ENCODE measurements around the gene CACNA1C. TPM values are rescaled to one million over a fixed set of nuclear protein-coding genes. Genes with fewer than 3 reads are reported as not detected.

CACNA1C gene
- total RNA-seq, 2 donors from 2014 or later, result 0.86 to 6.3 TPM

DNA sequence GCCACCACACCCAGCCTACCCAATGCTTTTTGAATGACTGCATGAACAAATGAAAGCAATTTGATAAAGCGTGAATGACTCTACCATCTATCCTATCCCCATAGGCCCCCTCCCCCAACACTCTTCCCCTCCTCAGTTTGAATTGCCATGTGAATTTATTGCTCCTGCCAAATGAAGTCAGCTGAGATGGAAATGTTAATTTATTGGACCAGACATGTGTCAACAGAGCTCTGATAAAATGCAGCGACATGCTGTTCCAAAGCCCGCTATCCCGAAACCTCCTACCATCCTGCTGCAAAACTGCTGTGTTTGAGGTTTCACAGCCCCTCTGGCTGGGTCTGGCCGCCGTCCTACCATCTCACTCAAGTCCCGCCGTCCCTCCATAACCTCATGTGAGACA, 360.5 kb downstream of the CACNA1C start:
- no peak overlapping the region for H3K4me3 Mint-ChIP-seq
- no peaks in the 10 kb centered on the region for H3K9me3 ChIP-seq (ENCODE audit: control insufficient read depth, low read length)
- H3K27ac ChIP-seq (ENCODE audit: low read depth, low read length), result no peak overlapping the region
- no peak overlapping the region for H3K27ac Mint-ChIP-seq
- H3K27me3 Mint-ChIP-seq (ENCODE audit: insufficient read depth), result peaks cover 8% of the 10 kb centered on the region
- 95 to 100% methylated on average over 7 to 8 of the region's 8 CpGs for WGBS, 2 experiments (ENCODE audit: insufficient coverage in 1 of 2, insufficient read length in 1 of 2)
- no peaks in the 10 kb centered on the region for H3K36me3 ChIP-seq (ENCODE audit: control insufficient read depth, insufficient read depth, low read length)
- no peaks in the 10 kb centered on the region for H3K27me3 ChIP-seq (ENCODE audit: control insufficient read depth, insufficient read depth, low read length, poor library complexity, severe bottlenecking)
- peaks cover 29% of the 10 kb centered on the region for H3K4me1 Mint-ChIP-seq
- TF ChIP-seq CTCF (conservative IDR thresholded peaks at IDR 0.05), result no peak
- no peaks in the 10 kb centered on the region for H3K36me3 Mint-ChIP-seq (ENCODE audit: low read depth)
- no peaks in the 10 kb centered on the region for H3K9me3 Mint-ChIP-seq
- H3K4me1 ChIP-seq (ENCODE audit: control insufficient read depth, insufficient read depth, low read length), result no peaks in the 10 kb centered on the region
- no peak for DNase-seq
- H3K4me3 ChIP-seq (ENCODE audit: low read length), result no peak overlapping the region
- no peak overlapping the region for H3K9ac ChIP-seq (ENCODE audit: extremely low read depth, low read length, poor library complexity, severe bottlenecking)

DNA sequence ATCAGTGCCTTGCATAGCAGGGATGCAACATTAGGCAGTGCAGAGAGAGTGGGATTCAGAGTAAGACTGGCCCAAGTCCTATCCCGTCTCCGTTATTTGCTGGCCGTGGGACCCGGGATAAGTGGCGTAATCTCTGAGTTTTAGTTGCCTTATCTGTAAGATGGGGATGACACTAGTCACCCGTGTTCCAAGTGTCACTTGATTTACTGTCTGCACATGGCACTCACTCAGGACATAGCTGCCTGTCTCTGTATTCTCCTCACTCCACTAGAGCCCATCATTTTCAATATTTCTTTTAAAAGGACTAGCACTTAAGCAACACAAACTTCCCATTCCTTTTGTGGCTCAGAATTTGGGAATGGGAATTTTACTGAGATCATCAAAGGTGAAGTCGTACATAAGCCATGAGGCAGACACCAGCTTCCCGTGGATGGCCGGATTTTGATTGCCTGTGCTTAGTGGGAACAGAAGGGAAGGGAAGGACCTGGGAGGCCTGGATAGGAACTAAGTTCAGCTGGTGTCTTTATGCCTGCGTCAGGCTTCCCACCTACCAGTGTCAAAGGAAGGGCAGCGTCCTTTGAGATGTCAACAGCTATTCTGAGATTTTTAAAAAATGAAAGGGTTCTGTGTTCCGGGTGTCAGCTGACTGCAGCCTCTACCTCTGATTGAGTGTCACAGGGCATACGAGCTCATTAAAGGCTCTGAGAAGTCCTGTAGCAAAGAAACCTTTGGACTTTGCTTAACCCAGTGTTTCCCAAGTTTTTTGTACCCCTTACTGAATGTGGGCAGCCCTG, 361.4 kb downstream of the CACNA1C start:
- DNase-seq, result no peak
- Mint-ChIP-seq H3K27ac (no peak overlapping the region), H3K9me3 (no peaks in the 10 kb centered on the region), H3K4me1 (peaks cover 30% of the 10 kb centered on the region), H3K36me3 (ENCODE audit: low read depth) (no peaks in the 10 kb centered on the region), H3K27me3 (ENCODE audit: insufficient read depth) (peaks cover 5% of the 10 kb centered on the region), H3K4me3 (no peak overlapping the region)
- TF ChIP-seq CTCF (conservative IDR thresholded peaks at IDR 0.05), result no peak
- WGBS, 2 experiments (ENCODE audit: insufficient coverage in 1 of 2, insufficient read length in 1 of 2), result 84 to 87% methylated on average over 11 to 13 of the region's 13 CpGs
- Histone ChIP-seq H3K36me3 (ENCODE audit: control insufficient read depth, insufficient read depth, low read length) (no peaks in the 10 kb centered on the region), H3K4me1 (ENCODE audit: control insufficient read depth, insufficient read depth, low read length) (no peaks in the 10 kb centered on the region), H3K27me3 (ENCODE audit: control insufficient read depth, insufficient read depth, low read length, poor library complexity, severe bottlenecking) (no peaks in the 10 kb centered on the region), H3K27ac (ENCODE audit: low read depth, low read length) (no peak overlapping the region), H3K9me3 (ENCODE audit: control insufficient read depth, low read length) (no peaks in the 10 kb centered on the region), H3K9ac (ENCODE audit: extremely low read depth, low read length, poor library complexity, severe bottlenecking) (no peak overlapping the region), H3K4me3 (ENCODE audit: low read length) (no peak overlapping the region)

DNA sequence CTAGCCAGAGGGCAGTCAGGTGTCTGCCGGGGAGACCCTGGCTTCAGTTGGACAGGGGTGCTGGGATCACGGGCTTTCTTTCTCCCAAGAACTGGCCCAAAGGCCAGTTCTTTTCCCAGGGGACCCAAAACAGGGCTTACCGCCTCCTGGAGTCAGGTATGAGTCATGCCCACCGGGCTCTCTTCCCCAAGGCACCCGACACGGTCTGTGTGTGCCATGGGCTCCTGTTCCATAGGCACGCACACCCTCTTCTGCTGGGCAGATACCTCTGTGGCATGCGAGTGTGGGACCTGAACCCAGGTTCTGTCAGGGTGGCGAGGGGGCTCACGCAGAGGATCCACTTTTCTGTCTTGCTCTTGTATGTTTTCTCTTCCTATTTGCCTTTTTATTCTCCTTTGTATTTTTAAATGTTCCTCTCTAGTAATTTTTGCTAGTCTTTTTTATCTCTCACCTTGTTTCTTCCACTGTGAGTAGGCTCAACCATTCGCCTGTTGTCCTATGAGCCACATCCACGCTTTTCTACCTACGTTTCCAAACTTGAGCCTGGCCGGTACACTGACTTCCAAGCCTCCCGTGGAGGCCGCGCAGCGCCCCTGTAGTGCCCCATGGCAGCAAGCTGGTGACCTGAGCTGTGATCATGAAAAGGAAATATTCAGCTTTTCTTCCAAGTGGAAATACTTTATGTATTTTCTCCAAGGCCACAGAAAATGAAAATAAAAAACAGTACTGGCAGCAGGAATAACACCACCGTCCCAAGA, 362.2 kb downstream of the CACNA1C start:
- Histone ChIP-seq H3K27me3 (ENCODE audit: control insufficient read depth, insufficient read depth, low read length, poor library complexity, severe bottlenecking) (no peaks in the 10 kb centered on the region), H3K4me3 (ENCODE audit: low read length) (no peak overlapping the region), H3K4me1 (ENCODE audit: control insufficient read depth, insufficient read depth, low read length) (no peaks in the 10 kb centered on the region), H3K9me3 (ENCODE audit: control insufficient read depth, low read length) (no peaks in the 10 kb centered on the region), H3K9ac (ENCODE audit: extremely low read depth, low read length, poor library complexity, severe bottlenecking) (no peak overlapping the region), H3K36me3 (ENCODE audit: control insufficient read depth, insufficient read depth, low read length) (no peaks in the 10 kb centered on the region), H3K27ac (ENCODE audit: low read depth, low read length) (no peak overlapping the region)
- no peak for DNase-seq
- peak; percentile 52 for TF ChIP-seq CTCF (conservative IDR thresholded peaks at IDR 0.05)
- H3K36me3 Mint-ChIP-seq (ENCODE audit: low read depth), result no peaks in the 10 kb centered on the region
- H3K9me3 Mint-ChIP-seq, result no peaks in the 10 kb centered on the region
- H3K27me3 Mint-ChIP-seq (ENCODE audit: insufficient read depth), result no peaks in the 10 kb centered on the region
- H3K4me3 Mint-ChIP-seq, result no peak overlapping the region
- H3K4me1 Mint-ChIP-seq, result peaks cover 30% of the 10 kb centered on the region
- WGBS, 2 experiments (ENCODE audit: insufficient coverage in 1 of 2, insufficient read length in 1 of 2), result 92 to 93% methylated on average over 15 to 19 of the region's 19 CpGs
- H3K27ac Mint-ChIP-seq, result no peak overlapping the region

All from endodermal cell (in vitro differentiated cells).